ENCODE results near the gene UNC5A.

DNA sequence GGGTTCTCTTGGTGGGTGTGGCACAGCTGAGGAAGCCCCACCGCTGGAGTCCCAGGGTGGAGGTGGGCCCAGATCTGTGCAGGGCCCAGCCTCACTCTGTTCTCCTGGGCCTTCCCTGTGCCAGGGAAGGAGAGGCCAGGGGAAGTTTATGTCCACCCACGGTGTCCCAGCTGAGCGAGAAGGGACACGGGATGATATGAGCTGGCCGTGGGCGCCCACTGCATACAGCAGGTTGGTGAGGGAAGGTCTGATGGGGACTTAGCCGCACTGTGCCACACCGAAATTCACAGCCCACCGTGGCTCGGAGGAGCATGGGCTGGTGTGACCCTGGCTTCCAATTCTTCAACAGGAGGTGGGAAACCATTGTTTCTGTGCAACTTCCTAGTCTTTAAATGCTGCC is 33.9 kb downstream of the UNC5A start:
- TF ChIP-seq, protein P1, sequence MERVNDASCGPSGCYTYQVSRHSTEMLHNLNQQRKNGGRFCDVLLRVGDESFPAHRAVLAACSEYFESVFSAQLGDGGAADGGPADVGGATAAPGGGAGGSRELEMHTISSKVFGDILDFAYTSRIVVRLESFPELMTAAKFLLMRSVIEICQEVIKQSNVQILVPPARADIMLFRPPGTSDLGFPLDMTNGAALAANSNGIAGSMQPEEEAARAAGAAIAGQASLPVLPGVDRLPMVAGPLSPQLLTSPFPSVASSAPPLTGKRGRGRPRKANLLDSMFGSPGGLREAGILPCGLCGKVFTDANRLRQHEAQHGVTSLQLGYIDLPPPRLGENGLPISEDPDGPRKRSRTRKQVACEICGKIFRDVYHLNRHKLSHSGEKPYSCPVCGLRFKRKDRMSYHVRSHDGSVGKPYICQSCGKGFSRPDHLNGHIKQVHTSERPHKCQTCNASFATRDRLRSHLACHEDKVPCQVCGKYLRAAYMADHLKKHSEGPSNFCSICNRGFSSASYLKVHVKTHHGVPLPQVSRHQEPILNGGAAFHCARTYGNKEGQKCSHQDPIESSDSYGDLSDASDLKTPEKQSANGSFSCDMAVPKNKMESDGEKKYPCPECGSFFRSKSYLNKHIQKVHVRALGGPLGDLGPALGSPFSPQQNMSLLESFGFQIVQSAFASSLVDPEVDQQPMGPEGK (CRISPR knock-in tag; IDR thresholded peaks at IDR 0.05; ENCODE audit: borderline replicate concordance), result no peak
- TF ChIP-seq ZNF565 (CRISPR knock-in tag; conservative IDR thresholded peaks at IDR 0.05; ENCODE audit: low read depth), result no peak
- no peak for TF ChIP-seq BACH2 (CRISPR knock-in tag; IDR thresholded peaks at IDR 0.05; ENCODE audit: borderline replicate concordance)
- TF ChIP-seq TOX (CRISPR knock-in tag; IDR thresholded peaks at IDR 0.05; ENCODE audit: borderline replicate concordance), result no peak
- no peak for TF ChIP-seq GLIS3 (CRISPR knock-in tag; IDR thresholded peaks at IDR 0.05)
- no peak for TF ChIP-seq ZFP30 (CRISPR knock-in tag; IDR thresholded peaks at IDR 0.05)
- no peak for TF ChIP-seq ARNTL (CRISPR knock-in tag; IDR thresholded peaks at IDR 0.05; ENCODE audit: borderline replicate concordance, low read depth)
- TF ChIP-seq PPARA (CRISPR knock-in tag; IDR thresholded peaks at IDR 0.05; ENCODE audit: borderline replicate concordance), result no peak
- TF ChIP-seq, protein P2, sequence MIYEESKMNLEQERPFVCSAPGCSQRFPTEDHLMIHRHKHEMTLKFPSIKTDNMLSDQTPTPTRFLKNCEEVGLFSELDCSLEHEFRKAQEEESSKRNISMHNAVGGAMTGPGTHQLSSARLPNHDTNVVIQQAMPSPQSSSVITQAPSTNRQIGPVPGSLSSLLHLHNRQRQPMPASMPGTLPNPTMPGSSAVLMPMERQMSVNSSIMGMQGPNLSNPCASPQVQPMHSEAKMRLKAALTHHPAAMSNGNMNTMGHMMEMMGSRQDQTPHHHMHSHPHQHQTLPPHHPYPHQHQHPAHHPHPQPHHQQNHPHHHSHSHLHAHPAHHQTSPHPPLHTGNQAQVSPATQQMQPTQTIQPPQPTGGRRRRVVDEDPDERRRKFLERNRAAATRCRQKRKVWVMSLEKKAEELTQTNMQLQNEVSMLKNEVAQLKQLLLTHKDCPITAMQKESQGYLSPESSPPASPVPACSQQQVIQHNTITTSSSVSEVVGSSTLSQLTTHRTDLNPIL (CRISPR knock-in tag; IDR thresholded peaks at IDR 0.05; ENCODE audit: low read depth), result no peak
- TF ChIP-seq, protein P3, sequence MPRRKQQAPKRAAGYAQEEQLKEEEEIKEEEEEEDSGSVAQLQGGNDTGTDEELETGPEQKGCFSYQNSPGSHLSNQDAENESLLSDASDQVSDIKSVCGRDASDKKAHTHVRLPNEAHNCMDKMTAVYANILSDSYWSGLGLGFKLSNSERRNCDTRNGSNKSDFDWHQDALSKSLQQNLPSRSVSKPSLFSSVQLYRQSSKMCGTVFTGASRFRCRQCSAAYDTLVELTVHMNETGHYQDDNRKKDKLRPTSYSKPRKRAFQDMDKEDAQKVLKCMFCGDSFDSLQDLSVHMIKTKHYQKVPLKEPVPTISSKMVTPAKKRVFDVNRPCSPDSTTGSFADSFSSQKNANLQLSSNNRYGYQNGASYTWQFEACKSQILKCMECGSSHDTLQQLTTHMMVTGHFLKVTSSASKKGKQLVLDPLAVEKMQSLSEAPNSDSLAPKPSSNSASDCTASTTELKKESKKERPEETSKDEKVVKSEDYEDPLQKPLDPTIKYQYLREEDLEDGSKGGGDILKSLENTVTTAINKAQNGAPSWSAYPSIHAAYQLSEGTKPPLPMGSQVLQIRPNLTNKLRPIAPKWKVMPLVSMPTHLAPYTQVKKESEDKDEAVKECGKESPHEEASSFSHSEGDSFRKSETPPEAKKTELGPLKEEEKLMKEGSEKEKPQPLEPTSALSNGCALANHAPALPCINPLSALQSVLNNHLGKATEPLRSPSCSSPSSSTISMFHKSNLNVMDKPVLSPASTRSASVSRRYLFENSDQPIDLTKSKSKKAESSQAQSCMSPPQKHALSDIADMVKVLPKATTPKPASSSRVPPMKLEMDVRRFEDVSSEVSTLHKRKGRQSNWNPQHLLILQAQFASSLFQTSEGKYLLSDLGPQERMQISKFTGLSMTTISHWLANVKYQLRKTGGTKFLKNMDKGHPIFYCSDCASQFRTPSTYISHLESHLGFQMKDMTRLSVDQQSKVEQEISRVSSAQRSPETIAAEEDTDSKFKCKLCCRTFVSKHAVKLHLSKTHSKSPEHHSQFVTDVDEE (CRISPR knock-in tag; IDR thresholded peaks at IDR 0.05), result no peak
- TF ChIP-seq ISL1 (CRISPR knock-in tag; IDR thresholded peaks at IDR 0.05), result no peak
- TF ChIP-seq RARB (CRISPR knock-in tag; IDR thresholded peaks at IDR 0.05), result no peak
- TF ChIP-seq ZFP3 (CRISPR knock-in tag; IDR thresholded peaks at IDR 0.05), result no peak
- no peak for TF ChIP-seq SNAI2 (CRISPR knock-in tag; IDR thresholded peaks at IDR 0.05)

Measured in SK-N-SH treated with all-trans-retinoic acid at 6 μM for 48 hours (cell line).